Sigmoid colon (tissue), 7 donors: ENCODE measurements around the gene FBXO7. TPM values are rescaled to one million over a fixed set of nuclear protein-coding genes. Genes with fewer than 3 reads are reported as not detected.

ENCODE experiments used
- DNase-seq: peaks from one replicate; pipeline ENCODE4 v3.0.0-alpha.2; 2019
- H3K27ac ChIP-seq, 4 donors: fragments of 200-600 bp; sonication (generic); one replicate each; pipeline ENCODE4 v1.5.1; 2016 to 2019; ENCODE audit warnings: mild to moderate bottlenecking in 1 of 4
- H3K27me3 ChIP-seq, 3 donors: fragments of 200-600 bp; sonication (generic); one replicate each; pipeline ENCODE4 v1.5.1; 2019; ENCODE audit warnings: mild to moderate bottlenecking in 1 of 3
- H3K36me3 ChIP-seq, 4 donors: fragments of 200-600 bp; sonication (generic); one replicate each; pipeline ENCODE4 v1.5.1; 2016 to 2019
- H3K4me1 ChIP-seq, 4 donors: fragments of 200-600 bp; sonication (generic); one replicate each; pipeline ENCODE4 v1.5.1; 2017 to 2019
- H3K4me3 ChIP-seq, 4 donors: fragments of 200-600 bp; sonication (generic); one replicate each; pipeline ENCODE4 v1.5.1; 2017 to 2019; ENCODE audit warnings: mild to moderate bottlenecking in 2 of 4, moderate library complexity in 1 of 4
- H3K9me3 ChIP-seq, 4 donors: fragments of 200-600 bp in 3 of 4; sonication (generic) in 3 of 4; one replicate each; pipeline versions ENCODE4 v1.5.1 to v1.6.1; 2013 to 2019
- EP300 ChIP-seq, 4 donors: sonication (generic); formaldehyde crosslinking; IDR thresholded peaks; one replicate each; pipeline ENCODE4 v1.6.1; 2017; ENCODE audit warnings: antibody characterized with exemption in 4 of 4
- POLR2A ChIP-seq, 2 donors: fragments of 450-650 bp; IDR thresholded peaks; one replicate each; pipeline ENCODE4 v1.6.1; 2016; ENCODE audit warnings: antibody characterized with exemption in 2 of 2, mild to moderate bottlenecking in 2 of 2, moderate library complexity in 2 of 2
- POLR2AphosphoS5 ChIP-seq, 4 donors: sonication (generic); formaldehyde crosslinking; IDR thresholded peaks; one replicate each; pipeline ENCODE4 v1.6.1; 2017; ENCODE audit warnings: antibody characterized with exemption in 4 of 4
- WGBS, 2 donors: extraction: QIAGEN DNeasy Blood & Tissue Kit; methylation state at CpG; one replicate each; pipeline ENCODE4 v1.1.7; 2013; 5-methylcytosine and 5-hydroxymethylcytosine counted together
- intact Hi-C: fragments of 100-400 bp; cut with DNase I; formaldehyde crosslinking; loops from one replicate; pipeline ENCODE4 v1.15.1; 2023
- polyA plus RNA-seq, 3 donors: library from polyadenylated mRNA; stranded (reverse); fragments of 200-250 nt; gene quantifications; one replicate each; pipeline ENCODE4 v1.2.3, GENCODE V29; 2013
- total RNA-seq, 4 donors: library from RNA; depleted of rRNA; stranded (reverse); fragments of >200 nt; gene quantifications; one replicate each; pipeline ENCODE4 v1.1.0, GENCODE V29; 2016
- TF ChIP-seq, protein P1 (sequence below), 4 experiments: fragments of 450-650 bp in 3 of 4; fragments of 200-600 bp in 1 of 4; IDR thresholded peaks; one replicate each; pipeline ENCODE4 v1.5.1; 2016 to 2019; ENCODE audit warnings: antibody characterized with exemption in 4 of 4, mild to moderate bottlenecking in 3 of 4, moderate library complexity in 2 of 4
- donor health status: healthy with polysubstance abuse.
- donor health status: Bipolar disorder and iron deficiency.
- donor health status: healthy.

The FBXO7 gene
- total and polyA plus RNA-seq, 7 donors = 60.6 to 83.6 (median 79.8) TPM

DNA sequence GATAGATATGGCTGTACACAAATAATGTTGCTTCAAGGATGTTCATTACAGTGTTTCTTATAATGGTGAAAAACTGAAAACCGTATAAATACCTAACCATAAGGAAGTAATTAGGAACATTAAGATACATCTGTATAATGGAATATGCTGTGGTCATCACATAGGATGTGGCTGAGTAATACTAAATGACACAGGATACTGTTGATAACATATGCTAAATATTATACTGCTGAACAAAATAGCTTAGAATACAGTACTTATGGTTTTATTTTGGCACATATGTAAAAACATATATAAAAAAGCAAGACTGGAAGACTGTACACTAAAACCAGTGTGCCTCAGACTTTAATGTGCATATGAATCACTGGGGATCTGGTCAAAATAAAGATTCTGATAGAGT, 43.8 kb downstream of the FBXO7 start:
- 68 to 78% methylated on average over 1 of the region's 1 CpG for WGBS, 2 donors
- TF ChIP-seq POLR2A (IDR thresholded peaks at IDR 0.05) (no peak), POLR2AphosphoS5 (IDR thresholded peaks at IDR 0.05) (no peak), EP300 (IDR thresholded peaks at IDR 0.05) (no peak)
- TF ChIP-seq, protein P1, sequence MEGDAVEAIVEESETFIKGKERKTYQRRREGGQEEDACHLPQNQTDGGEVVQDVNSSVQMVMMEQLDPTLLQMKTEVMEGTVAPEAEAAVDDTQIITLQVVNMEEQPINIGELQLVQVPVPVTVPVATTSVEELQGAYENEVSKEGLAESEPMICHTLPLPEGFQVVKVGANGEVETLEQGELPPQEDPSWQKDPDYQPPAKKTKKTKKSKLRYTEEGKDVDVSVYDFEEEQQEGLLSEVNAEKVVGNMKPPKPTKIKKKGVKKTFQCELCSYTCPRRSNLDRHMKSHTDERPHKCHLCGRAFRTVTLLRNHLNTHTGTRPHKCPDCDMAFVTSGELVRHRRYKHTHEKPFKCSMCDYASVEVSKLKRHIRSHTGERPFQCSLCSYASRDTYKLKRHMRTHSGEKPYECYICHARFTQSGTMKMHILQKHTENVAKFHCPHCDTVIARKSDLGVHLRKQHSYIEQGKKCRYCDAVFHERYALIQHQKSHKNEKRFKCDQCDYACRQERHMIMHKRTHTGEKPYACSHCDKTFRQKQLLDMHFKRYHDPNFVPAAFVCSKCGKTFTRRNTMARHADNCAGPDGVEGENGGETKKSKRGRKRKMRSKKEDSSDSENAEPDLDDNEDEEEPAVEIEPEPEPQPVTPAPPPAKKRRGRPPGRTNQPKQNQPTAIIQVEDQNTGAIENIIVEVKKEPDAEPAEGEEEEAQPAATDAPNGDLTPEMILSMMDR (IDR thresholded peaks at IDR 0.05) = no peak

GRCh38 chr22:32518848-32519247, 44.2 kb downstream of the FBXO7 start:
- H3K36me3 ChIP-seq = peaks cover 0 to 8% (median 0%) of the 10 kb centered on the region in 4 donors
- intact Hi-C loops = no loop called here

More for the DNA sequence above, 43.8 kb downstream of the FBXO7 start:
- no peak overlapping the region for H3K27ac ChIP-seq
- no peak overlapping the region for H3K4me3 ChIP-seq
- H3K36me3 ChIP-seq = peaks cover 0 to 8% (median 0%) of the 10 kb centered on the region in 4 donors
- no peaks in the 10 kb centered on the region for H3K27me3 ChIP-seq
- no peaks in the 10 kb centered on the region for H3K4me1 ChIP-seq
- intact Hi-C loops = no loop called here
- no peak for DNase-seq
- H3K9me3 ChIP-seq = peaks cover 0 to 3% (median 1%) of the 10 kb centered on the region in 4 donors

GRCh38 chr22:32520612-32521011, 46.0 kb downstream of the FBXO7 start:
- H3K4me3 ChIP-seq = no peak overlapping the region
- TF ChIP-seq POLR2A (IDR thresholded peaks at IDR 0.05) = no peak
- no peak for TF ChIP-seq POLR2AphosphoS5 (IDR thresholded peaks at IDR 0.05)
- TF ChIP-seq, protein P1 (IDR thresholded peaks at IDR 0.05) = no peak
- TF ChIP-seq EP300 (IDR thresholded peaks at IDR 0.05) = no peak
- no peak overlapping the region for H3K27ac ChIP-seq
- no peak for DNase-seq
- WGBS, 2 donors = 60 to 87% methylated on average over 5 of the region's 5 CpGs
- peaks cover 0 to 8% (median 0%) of the 10 kb centered on the region in 4 donors for H3K36me3 ChIP-seq
- intact Hi-C loops = no loop called here
- H3K9me3 ChIP-seq = peaks cover 0 to 4% (median 0%) of the 10 kb centered on the region in 4 donors
- H3K4me1 ChIP-seq = no peaks in the 10 kb centered on the region
- no peaks in the 10 kb centered on the region for H3K27me3 ChIP-seq

More at GRCh38 chr22:32518848-32519247, 44.2 kb downstream of the FBXO7 start:
- no peak for DNase-seq
- WGBS, 2 donors = 80 to 87% methylated on average over 5 of the region's 5 CpGs
- TF ChIP-seq, protein P1 (IDR thresholded peaks at IDR 0.05) = no peak
- no peak for TF ChIP-seq EP300 (IDR thresholded peaks at IDR 0.05)
- no peak for TF ChIP-seq POLR2A (IDR thresholded peaks at IDR 0.05)
- no peak for TF ChIP-seq POLR2AphosphoS5 (IDR thresholded peaks at IDR 0.05)
- no peak overlapping the region for H3K27ac ChIP-seq
- H3K4me1 ChIP-seq = no peaks in the 10 kb centered on the region
- H3K27me3 ChIP-seq = no peaks in the 10 kb centered on the region
- H3K4me3 ChIP-seq = no peak overlapping the region
- H3K9me3 ChIP-seq = peaks cover 0 to 3% (median 1%) of the 10 kb centered on the region in 4 donors

- Histone ChIP-seq H3K36me3 (peaks cover 0 to 8% (median 0%) of the 10 kb centered on the region in 4 donors), H3K9me3 (peaks cover 0 to 4% (median 0%) of the 10 kb centered on the region in 4 donors), H3K4me3 (no peak overlapping the region), H3K27me3 (no peaks in the 10 kb centered on the region), H3K4me1 (no peaks in the 10 kb centered on the region), H3K27ac (no peak overlapping the region)
- DNase-seq = no peak
- intact Hi-C loops = no loop called here
- TF ChIP-seq POLR2A (IDR thresholded peaks at IDR 0.05) = no peak
- TF ChIP-seq, protein P1 (IDR thresholded peaks at IDR 0.05) = no peak
- no peak for TF ChIP-seq POLR2AphosphoS5 (IDR thresholded peaks at IDR 0.05)
- TF ChIP-seq EP300 (IDR thresholded peaks at IDR 0.05) = no peak
- 71 to 73% methylated on average over 5 of the region's 5 CpGs for WGBS, 2 donors
Observed at GRCh38 chr22:32522237-32522636, 47.6 kb downstream of the FBXO7 start.

- DNase-seq = no peak
- Histone ChIP-seq H3K27me3 (no peaks in the 10 kb centered on the region), H3K9me3 (peaks cover 0 to 2% (median 0%) of the 10 kb centered on the region in 4 donors), H3K27ac (peak overlapping the region in 3 of 4 donors; percentile 3 to 38 (median 14)), H3K36me3 (no peaks in the 10 kb centered on the region), H3K4me1 (peaks cover 0 to 23% (median 18%) of the 10 kb centered on the region in 4 donors), H3K4me3 (no peak overlapping the region)
- intact Hi-C loops = loop anchor here (2.0 kb wide), 1 partner anchor 269 kb away; no protein-coding TSS in a partner anchor
- WGBS, 2 donors = 53 to 79% methylated on average over 5 of the region's 5 CpGs
- TF ChIP-seq, protein P1 (IDR thresholded peaks at IDR 0.05) = no peak
- TF ChIP-seq POLR2AphosphoS5 (IDR thresholded peaks at IDR 0.05) (no peak), EP300 (IDR thresholded peaks at IDR 0.05) (no peak), POLR2A (IDR thresholded peaks at IDR 0.05) (no peak)
Observed at GRCh38 chr22:32527756-32528155, 53.1 kb downstream of the FBXO7 start.
